HEK293 (cell line): Measurements from ENCODE around the gene OR1L1.

Experiments used
- CTCF ChIA-PET: fragments of 350-600 bp; formaldehyde crosslinking; extraction: SDS; loops from one replicate; lab custom pipeline; 2021; ENCODE audit warnings: antibody characterized with exemption; lab: Yijun Ruan, JAX
- POLR2A ChIA-PET: fragments of 300-600 bp; formaldehyde crosslinking; extraction: SDS; loops from one replicate; lab custom pipeline; 2020; ENCODE audit warnings: antibody characterized with exemption, inconsistent platforms; lab: Yijun Ruan, JAX
- H3K27ac ChIP-seq: fragments of 200-500 bp; sonication (Bioruptor generic); 2 replicates; pipeline ENCODE4 v1.5.1; 2014; ENCODE audit warnings: low read depth, low read length, control low read depth, inconsistent platforms; ENCODE audit errors: extremely low read depth
- H3K36me3 ChIP-seq, 2 experiments: fragments of 200-500 bp in 1 of 2; sonication (Bioruptor generic) in 1 of 2; 1 replicate in 1 of 2; 2 replicates in 1 of 2; pipeline ENCODE4 v1.5.1; 2014 to 2017; ENCODE audit warnings: inconsistent platforms in 2 of 2, low read length in 2 of 2; ENCODE audit not compliant: control insufficient read depth in 2 of 2, insufficient read depth in 1 of 2
- H3K4me1 ChIP-seq: fragments of 200-500 bp; sonication (Bioruptor generic); 2 replicates; pipeline ENCODE4 v1.5.1; 2014; ENCODE audit warnings: mild to moderate bottlenecking, low read length, inconsistent platforms; ENCODE audit not compliant: control insufficient read depth, insufficient read depth
- H3K4me3 ChIP-seq: 2 replicates; pipeline ENCODE4 v1.5.1; 2011; ENCODE audit warnings: low read depth, mild to moderate bottlenecking, control low read depth, low read length, moderate library complexity
- H3K9me3 ChIP-seq: fragments of 200-500 bp; sonication (Bioruptor generic); 2 replicates; pipeline ENCODE4 v1.5.1; 2014; ENCODE audit warnings: low read depth, low read length, inconsistent platforms; ENCODE audit not compliant: control insufficient read depth, insufficient read depth
- GLI4 ChIP-seq: fragments of 450-650 bp; formaldehyde crosslinking; IDR thresholded peaks from 2 replicates; pipeline ENCODE4 v1.5.1; 2016; ENCODE audit warnings: missing biosample characterization, missing genetic modification characterization
- GLIS1 ChIP-seq: fragments of 450-650 bp; formaldehyde crosslinking; IDR thresholded peaks from 2 replicates; pipeline ENCODE4 v1.5.1; 2016; ENCODE audit warnings: missing biosample characterization, missing genetic modification characterization
- PATZ1 ChIP-seq: fragments of 450-650 bp; formaldehyde crosslinking; IDR thresholded peaks from 2 replicates; pipeline ENCODE4 v1.5.1; 2016; ENCODE audit warnings: missing biosample characterization, missing genetic modification characterization
- REPIN1 ChIP-seq: fragments of 450-650 bp; formaldehyde crosslinking; IDR thresholded peaks from 2 replicates; pipeline ENCODE4 v1.5.1; 2017; ENCODE audit warnings: missing biosample characterization, missing genetic modification characterization, low read depth
- REST ChIP-seq: fragments of 450-650 bp; formaldehyde crosslinking; IDR thresholded peaks from 2 replicates; pipeline ENCODE4 v1.5.1; 2016; ENCODE audit warnings: missing biosample characterization, missing genetic modification characterization
- ZFP41 ChIP-seq: fragments of 450-650 bp; formaldehyde crosslinking; IDR thresholded peaks from 2 replicates; pipeline ENCODE4 v1.5.1; 2016; ENCODE audit warnings: missing biosample characterization, missing genetic modification characterization, borderline replicate concordance
- ZNF132 ChIP-seq: fragments of 450-650 bp; formaldehyde crosslinking; IDR thresholded peaks from 2 replicates; pipeline ENCODE4 v1.5.1; 2017; ENCODE audit warnings: missing biosample characterization, missing genetic modification characterization, borderline replicate concordance
- ZNF19 ChIP-seq: fragments of 450-650 bp; formaldehyde crosslinking; IDR thresholded peaks from 2 replicates; pipeline ENCODE4; 2016; ENCODE audit warnings: missing biosample characterization, missing genetic modification characterization, low read depth
- ZNF302 ChIP-seq: fragments of 450-650 bp; formaldehyde crosslinking; IDR thresholded peaks from 2 replicates; pipeline ENCODE4 v1.5.1; 2016; ENCODE audit warnings: missing biosample characterization, missing genetic modification characterization, low read depth
- ZNF48 ChIP-seq: fragments of 450-650 bp; formaldehyde crosslinking; IDR thresholded peaks from 2 replicates; pipeline ENCODE4 v1.5.1; 2016; ENCODE audit warnings: missing biosample characterization, missing genetic modification characterization
- ZNF561 ChIP-seq: fragments of 450-650 bp; IDR thresholded peaks from 2 replicates; pipeline ENCODE4 v1.5.1; 2018; ENCODE audit warnings: missing biosample characterization, missing genetic modification characterization, borderline replicate concordance
- ZNF600 ChIP-seq: fragments of 450-650 bp; formaldehyde crosslinking; IDR thresholded peaks from 2 replicates; pipeline ENCODE4 v1.5.1; 2016; ENCODE audit warnings: missing biosample characterization, missing genetic modification characterization
- ZNF792 ChIP-seq: fragments of 450-650 bp; formaldehyde crosslinking; IDR thresholded peaks from 2 replicates; pipeline ENCODE4 v1.5.1; 2016; ENCODE audit warnings: missing biosample characterization, missing genetic modification characterization
- ZSCAN30 ChIP-seq: fragments of 450-650 bp; IDR thresholded peaks from 2 replicates; pipeline ENCODE4 v1.5.1; 2018; ENCODE audit warnings: missing biosample characterization, mild to moderate bottlenecking, missing genetic modification characterization, moderate library complexity
- TF ChIP-seq, protein P1 (sequence below): fragments of 450-650 bp; formaldehyde crosslinking; IDR thresholded peaks from 2 replicates; pipeline ENCODE4 v1.5.1; 2017; ENCODE audit warnings: missing biosample characterization, missing genetic modification characterization
- TF ChIP-seq, protein P2 (sequence below): fragments of 450-650 bp; formaldehyde crosslinking; IDR thresholded peaks from 2 replicates; pipeline ENCODE4 v1.5.1; 2016; ENCODE audit warnings: missing biosample characterization, missing genetic modification characterization

Gene OR1L1

GRCh38 chr9:122619996-122620395 is 41.5 kb upstream of the OR1L1 start:
- Histone ChIP-seq H3K4me1 (no peaks in the 10 kb centered on the region), H3K36me3 (no peaks in the 10 kb centered on the region), H3K27ac (no peak overlapping the region), H3K4me3 (no peak overlapping the region), H3K9me3 (no peaks in the 10 kb centered on the region)
- CTCF ChIA-PET: interaction anchor here (0.7 kb wide), 1 partner anchor 121 kb away, joined by 3 read pairs; no protein-coding TSS in a partner anchor
- POLR2A ChIA-PET: no interaction called here
- TF ChIP-seq ZSCAN30 (tag by site-specific recombination) (no peak), ZNF561 (tag by site-specific recombination) (no peak), REPIN1 (no peak), ZNF48 (tag by site-specific recombination) (no peak), ZNF19 (tag by site-specific recombination) (no peak), ZFP41 (tag by site-specific recombination) (no peak), ZNF792 (tag by site-specific recombination) (no peak), ZNF302 (tag by site-specific recombination) (no peak), PATZ1 (tag by site-specific recombination) (no peak), GLIS1 (no peak), ZNF132 (tag by site-specific recombination) (no peak), ZNF600 (tag by site-specific recombination) (no peak), GLI4 (tag by site-specific recombination) (no peak)
- TF ChIP-seq, protein P1, sequence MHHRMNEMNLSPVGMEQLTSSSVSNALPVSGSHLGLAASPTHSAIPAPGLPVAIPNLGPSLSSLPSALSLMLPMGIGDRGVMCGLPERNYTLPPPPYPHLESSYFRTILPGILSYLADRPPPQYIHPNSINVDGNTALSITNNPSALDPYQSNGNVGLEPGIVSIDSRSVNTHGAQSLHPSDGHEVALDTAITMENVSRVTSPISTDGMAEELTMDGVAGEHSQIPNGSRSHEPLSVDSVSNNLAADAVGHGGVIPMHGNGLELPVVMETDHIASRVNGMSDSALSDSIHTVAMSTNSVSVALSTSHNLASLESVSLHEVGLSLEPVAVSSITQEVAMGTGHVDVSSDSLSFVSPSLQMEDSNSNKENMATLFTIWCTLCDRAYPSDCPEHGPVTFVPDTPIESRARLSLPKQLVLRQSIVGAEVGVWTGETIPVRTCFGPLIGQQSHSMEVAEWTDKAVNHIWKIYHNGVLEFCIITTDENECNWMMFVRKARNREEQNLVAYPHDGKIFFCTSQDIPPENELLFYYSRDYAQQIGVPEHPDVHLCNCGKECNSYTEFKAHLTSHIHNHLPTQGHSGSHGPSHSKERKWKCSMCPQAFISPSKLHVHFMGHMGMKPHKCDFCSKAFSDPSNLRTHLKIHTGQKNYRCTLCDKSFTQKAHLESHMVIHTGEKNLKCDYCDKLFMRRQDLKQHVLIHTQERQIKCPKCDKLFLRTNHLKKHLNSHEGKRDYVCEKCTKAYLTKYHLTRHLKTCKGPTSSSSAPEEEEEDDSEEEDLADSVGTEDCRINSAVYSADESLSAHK (tag by site-specific recombination): no peak
- TF ChIP-seq, protein P2, sequence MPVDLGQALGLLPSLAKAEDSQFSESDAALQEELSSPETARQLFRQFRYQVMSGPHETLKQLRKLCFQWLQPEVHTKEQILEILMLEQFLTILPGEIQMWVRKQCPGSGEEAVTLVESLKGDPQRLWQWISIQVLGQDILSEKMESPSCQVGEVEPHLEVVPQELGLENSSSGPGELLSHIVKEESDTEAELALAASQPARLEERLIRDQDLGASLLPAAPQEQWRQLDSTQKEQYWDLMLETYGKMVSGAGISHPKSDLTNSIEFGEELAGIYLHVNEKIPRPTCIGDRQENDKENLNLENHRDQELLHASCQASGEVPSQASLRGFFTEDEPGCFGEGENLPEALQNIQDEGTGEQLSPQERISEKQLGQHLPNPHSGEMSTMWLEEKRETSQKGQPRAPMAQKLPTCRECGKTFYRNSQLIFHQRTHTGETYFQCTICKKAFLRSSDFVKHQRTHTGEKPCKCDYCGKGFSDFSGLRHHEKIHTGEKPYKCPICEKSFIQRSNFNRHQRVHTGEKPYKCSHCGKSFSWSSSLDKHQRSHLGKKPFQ (tag by site-specific recombination): no peak

GRCh38 chr9:122642226-122642625 is 19.3 kb upstream of the OR1L1 start:
- H3K27ac ChIP-seq: no peak overlapping the region
- no peaks in the 10 kb centered on the region for H3K4me1 ChIP-seq
- no peaks in the 10 kb centered on the region for H3K36me3 ChIP-seq
- H3K9me3 ChIP-seq: no peaks in the 10 kb centered on the region
- H3K4me3 ChIP-seq: no peak overlapping the region
- peak; percentile 86 for TF ChIP-seq REST
- no peak for TF ChIP-seq ZNF48 (tag by site-specific recombination)
- TF ChIP-seq, all 188 proteins: peak for 1
- ChIA-PET POLR2A (no interaction called here), CTCF (no interaction called here)
